NCI-H1417 treated with DMSO at 0.1 percent for 48 hours (cell line): ENCODE results near the gene REXO5.

Experiments used
- DNase-seq: peaks from one replicate; lab custom pipeline; 2025; lab: John Stamatoyannopoulos, UW

REXO5 gene

DNA sequence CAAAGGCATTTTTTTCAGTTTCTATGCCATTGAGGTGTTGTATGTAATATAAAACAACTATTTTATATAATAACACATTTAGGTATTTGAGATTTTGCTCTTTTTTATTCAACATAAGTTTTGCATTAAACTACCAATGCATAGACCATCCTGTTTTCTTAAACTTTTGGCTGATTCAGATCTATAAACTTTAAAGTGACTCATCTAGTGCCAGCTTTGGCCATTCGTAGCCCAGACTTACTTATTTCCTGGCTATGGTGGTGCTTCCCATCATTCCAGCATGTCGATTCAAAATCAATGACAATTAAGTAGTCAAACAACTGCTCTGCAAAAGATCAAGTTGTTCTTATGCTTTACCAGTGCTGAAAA, 3.2 kb upstream of the REXO5 start:
- DNase-seq = no peak

GRCh38 chr16:20803561-20804214, 2.6 kb upstream of the REXO5 start:
- DNase-seq = no peak

DNA sequence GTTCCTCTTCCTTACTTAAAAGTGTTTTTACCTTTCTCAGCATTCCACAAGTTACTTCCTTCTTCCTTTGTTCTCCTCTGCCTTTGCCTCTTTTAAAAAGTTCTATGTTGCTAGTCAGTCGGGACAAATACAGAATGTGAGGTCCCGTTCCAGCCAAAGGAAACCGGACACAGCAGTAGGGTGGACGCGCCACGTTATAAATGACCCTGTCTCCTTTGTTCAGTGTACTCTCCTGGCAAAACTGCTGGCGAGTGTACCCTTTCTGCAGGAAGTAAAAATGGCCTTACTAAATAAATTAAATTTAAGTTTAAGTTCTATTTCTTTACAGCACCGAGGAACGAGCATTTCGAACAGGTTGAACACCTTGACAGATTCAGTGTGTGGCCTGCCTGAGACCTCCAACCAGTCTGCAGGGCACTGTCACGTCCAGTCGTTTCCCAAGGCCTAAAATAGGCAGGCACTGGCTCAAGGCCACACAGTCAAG, 601 bp upstream of the REXO5 start:
- DNase-seq = peak; percentile 11

GRCh38 chr16:20807862-20808261, 1.5 kb downstream of the REXO5 start:
- DNase-seq = no peak

DNA sequence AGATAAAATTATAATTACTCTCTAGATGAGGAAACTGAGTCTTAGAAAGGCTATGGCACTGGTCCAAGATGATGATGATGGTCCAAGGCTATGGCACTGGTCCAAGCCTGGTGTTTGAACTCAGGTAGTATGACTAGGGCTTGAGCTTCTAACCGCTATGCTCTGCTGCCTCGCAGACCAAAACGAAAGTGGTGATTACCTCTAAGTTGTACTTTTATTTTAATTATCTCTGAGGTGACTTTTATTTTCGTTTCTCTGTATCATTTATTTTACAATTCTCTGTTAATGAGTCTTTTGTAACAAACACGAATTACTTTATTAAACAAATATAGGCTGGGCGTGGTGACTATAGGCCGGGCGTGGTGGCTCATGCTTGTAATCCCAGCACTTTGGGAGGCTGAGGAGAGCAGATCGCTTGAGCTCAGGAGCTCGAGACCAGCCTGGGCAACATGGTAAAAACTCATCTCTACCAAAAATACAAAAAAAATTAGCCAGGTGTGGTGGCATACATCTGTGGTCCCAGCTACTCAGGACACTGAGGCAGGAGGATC, 5.6 kb downstream of the REXO5 start:
- no peak for DNase-seq

DNA sequence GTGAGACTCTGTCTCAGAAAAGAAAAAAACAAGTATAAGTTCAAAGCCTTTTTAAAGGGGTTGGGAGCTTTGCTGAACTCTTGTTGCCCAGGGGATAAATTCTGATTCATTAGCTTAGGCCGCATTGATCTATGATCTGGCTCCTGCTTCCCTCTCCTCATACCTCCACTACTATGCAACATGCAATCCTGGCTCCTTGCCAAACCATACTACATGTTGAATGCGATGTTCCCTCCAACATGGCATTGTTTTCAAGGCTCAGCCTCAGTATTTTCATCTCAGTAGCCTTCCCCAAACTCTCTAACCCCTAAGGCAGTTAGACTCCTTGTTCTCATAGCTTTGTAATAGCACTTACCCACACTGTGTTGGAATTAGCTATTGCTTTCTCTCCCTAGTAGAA, 6.2 kb downstream of the REXO5 start:
- no peak for DNase-seq

- no peak for DNase-seq
Observed at GRCh38 chr16:20814784-20815183, 8.5 kb downstream of the REXO5 start.

GRCh38 chr16:20818929-20819585, 12.7 kb downstream of the REXO5 start:
- DNase-seq = no peak

DNA sequence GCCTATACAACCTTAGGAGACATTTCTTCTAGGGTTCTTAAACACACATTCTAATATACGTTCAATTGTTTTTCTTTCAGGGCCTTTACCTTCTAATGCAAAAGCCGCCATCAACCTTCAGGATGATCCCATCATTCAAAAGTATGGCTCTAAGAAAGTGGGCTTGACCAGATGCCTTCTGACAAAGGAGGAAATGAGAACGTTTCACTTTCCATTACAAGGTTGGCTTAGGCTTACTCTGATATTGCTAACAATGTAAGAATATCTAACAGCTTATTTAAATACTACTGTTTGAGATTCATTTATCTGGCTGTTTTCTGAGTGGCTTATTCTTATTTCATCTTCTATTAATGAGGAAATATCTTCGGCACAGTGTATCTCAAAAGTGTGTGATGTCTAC, 15.4 kb downstream of the REXO5 start:
- DNase-seq = no peak

DNA sequence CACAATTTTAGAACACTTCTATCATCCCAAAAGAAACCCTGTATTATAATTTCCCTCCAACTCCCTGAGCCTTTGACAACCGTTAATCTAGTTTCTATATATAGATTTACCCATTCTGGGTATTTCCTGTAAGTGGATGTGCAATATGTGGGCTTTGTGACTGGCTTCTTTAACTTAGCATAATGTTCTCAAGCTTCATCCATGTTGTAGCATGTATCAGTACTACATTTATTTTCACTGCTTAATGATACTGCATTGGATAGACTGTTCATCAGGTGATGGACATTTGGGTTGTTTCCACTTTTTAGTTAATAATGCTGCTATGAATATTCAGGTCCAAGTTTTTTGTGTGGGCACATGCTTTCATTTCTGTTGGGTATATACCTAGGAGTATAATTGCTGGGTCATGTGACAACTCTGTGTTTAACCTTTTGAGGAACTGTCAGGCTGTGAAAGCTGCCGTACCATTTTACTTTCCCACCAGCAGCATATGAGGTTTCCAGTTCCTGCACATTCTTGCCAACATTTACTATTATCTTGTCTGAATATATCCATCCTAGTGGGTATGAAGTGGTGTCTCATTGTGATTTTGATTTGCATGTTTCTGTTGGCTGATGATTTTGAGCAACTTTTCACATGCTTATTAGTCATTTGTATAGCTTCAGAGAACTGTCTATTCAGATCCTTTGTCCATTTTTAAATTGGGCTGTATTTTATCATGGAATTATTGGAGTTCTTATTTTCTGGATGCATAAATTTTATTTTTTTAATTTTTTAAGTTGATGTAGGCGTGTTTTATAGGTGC, 16.4 kb downstream of the REXO5 start:
- DNase-seq = no peak

GRCh38 chr16:20826039-20826566, 19.8 kb downstream of the REXO5 start:
- DNase-seq = no peak

GRCh38 chr16:20829536-20829935, 23.2 kb downstream of the REXO5 start:
- no peak for DNase-seq

DNA sequence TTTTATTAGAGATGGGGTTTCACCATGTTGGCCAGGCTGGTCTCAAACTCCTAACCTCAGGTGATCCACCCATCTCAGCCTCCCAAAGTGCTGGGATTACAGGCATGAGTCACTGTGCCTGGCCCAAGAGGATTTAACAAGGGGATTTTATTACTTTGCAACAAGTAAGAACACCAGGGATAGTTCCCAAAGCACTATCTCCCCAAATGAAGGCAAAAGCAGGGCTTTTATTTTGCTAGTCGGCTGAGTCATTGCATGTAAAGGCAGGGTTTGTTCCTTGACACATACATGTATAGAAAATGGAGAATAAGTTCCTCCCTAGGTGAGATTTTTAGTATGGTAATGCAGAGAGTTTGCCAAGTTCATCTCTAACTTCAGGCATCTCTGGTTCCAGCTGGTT, 24.0 kb downstream of the REXO5 start:
- DNase-seq = no peak

- DNase-seq = no peak
Observed at GRCh38 chr16:20833086-20833485, 26.8 kb downstream of the REXO5 start.

GRCh38 chr16:20838240-20838639, 31.9 kb downstream of the REXO5 start:
- no peak for DNase-seq

GRCh38 chr16:20839504-20839903, 33.2 kb downstream of the REXO5 start:
- DNase-seq = no peak

DNA sequence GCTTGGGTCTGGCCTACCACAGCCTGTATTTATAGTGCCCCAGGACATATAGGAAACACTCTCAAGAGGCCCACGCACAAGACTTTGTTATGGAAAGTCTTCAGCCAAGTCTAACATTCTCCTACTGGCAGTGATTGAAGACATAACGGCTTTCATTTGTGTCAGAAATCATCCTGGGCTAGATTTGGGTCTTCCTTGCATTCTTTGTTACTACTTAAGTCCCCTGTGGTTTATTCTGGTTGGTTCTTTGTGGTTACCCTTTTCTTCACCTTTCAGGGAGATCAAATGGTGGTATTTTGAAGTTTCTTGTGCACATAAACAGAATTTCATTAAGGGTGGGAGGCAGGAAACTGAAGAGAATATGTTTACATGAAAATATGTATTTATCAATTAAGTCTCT, 37.7 kb downstream of the REXO5 start:
- DNase-seq = no peak

- DNase-seq = no peak
Observed at GRCh38 chr16:20844588-20844987, 38.3 kb downstream of the REXO5 start.

DNA sequence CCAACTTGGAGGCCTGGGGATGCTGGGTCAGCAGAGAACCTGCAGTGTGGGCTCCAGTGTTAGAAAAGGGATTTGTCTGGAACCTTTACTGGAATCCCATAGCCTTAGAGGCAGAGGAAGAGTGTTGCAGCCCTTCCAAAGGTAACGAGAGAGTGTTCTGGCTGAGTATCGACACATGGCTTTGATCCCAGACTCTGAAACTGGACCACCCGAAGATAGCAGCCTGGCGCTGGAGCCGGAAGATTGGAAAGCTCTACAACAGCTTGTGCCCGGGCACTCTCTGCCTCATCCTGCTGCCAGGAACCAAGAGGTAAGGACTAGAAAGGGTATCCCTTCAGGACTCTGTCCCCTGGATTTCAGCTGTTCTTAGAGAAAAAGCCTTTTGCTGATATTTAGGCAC, 39.7 kb downstream of the REXO5 start:
- no peak for DNase-seq

DNA sequence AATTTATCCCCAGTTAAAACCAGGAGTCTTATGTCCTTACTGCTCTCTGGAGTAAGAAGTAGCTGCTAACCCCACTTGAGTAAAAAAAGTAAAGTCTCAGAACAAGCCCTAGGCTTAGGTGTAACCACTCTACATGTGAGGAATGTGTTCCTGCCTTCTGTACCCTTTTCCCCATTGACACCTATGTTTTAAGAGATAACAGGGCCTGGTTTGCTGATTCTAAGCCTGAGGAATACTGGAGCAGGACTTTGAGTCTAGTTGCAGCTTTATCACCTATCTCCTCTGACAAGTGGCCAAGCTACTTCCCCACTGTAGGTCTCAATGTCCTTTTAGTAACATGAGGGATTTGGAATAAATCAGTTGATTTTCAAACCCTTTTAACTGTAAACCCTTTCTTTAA, 40.2 kb downstream of the REXO5 start:
- no peak for DNase-seq

GRCh38 chr16:20847550-20847949, 41.2 kb downstream of the REXO5 start:
- DNase-seq = no peak

DNA sequence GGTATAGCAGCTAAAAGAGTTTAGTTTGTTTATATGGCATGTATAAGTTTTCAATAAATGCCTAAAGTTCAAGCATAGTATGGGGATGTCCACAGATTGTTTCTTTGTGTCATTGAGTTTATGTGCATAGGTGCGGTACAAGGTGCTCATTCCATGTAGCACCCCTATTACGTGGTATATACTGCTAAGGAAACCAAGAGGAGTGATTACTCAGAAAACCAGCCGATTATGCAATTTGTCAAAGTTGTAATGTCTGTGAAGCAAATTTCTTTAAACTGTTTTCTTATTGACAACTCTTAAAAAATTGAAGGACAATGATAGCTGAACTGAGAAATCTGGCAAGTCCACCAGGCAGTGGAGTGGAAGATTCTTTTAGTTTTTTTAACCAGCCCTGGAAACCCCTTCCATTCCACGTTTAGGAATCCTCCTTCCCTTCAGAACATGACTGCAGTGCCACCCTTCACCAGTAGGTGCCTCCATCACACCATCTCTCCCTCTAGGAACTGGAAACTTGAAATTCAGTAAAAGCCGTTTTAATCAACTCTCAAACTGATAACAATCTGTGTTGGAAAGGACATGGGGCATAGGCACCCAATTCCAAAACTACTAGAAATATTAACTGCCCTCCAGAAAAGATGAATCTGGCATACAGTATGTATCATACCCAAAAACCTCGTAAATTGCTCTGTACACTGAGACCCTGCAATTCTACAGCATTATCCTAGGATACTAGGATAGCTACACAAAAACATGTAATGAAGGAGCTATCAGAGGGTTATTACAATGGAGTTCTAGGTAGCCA, 43.5 kb downstream of the REXO5 start:
- DNase-seq = no peak
